ENCODE measurements around the gene CTNNA3. TPM values are rescaled to one million over a fixed set of nuclear protein-coding genes. Genes with fewer than 3 reads are reported as not detected.

The CTNNA3 gene
- polyA plus RNA-seq, 1 experiment, result not detected

DNA sequence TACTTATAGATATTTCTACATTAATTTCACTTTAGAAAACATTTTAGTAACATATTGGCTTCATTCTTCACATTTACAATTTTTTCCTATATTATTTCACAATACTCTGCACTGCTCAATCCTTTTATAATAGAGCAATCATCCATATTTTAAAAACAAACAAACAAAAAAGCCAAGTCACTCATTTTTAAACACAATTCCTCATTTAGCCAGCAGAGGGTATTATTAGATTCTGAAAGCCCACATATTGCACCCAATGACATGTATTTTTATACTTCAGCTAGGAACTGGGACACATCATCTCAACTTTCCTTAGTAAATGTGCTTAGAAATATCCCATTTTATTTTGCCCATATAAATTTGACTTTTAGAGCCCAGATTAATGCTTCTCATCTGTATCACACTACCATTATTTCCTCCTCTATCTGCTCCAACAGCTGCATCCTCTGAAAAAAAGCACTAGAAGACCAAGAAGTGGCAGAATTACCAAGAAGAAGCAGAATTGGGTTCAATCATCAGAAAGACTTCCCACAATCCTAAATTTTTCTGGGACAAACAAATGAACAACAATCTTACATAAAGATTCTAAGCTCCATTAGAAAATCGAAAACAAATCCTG is 29.5 kb downstream of the CTNNA3 start:
- Histone ChIP-seq H3K36me3 (ENCODE audit: control insufficient read depth, insufficient read depth, low read length) (no peaks in the 10 kb centered on the region), H3K27me3 (ENCODE audit: control insufficient read depth, insufficient read depth, low read length) (no peaks in the 10 kb centered on the region), H3K4me3 (ENCODE audit: low read depth, low read length) (no peak overlapping the region)
- no peak for DNase-seq (ENCODE audit: low read depth)
- TF ChIP-seq, protein P1, sequence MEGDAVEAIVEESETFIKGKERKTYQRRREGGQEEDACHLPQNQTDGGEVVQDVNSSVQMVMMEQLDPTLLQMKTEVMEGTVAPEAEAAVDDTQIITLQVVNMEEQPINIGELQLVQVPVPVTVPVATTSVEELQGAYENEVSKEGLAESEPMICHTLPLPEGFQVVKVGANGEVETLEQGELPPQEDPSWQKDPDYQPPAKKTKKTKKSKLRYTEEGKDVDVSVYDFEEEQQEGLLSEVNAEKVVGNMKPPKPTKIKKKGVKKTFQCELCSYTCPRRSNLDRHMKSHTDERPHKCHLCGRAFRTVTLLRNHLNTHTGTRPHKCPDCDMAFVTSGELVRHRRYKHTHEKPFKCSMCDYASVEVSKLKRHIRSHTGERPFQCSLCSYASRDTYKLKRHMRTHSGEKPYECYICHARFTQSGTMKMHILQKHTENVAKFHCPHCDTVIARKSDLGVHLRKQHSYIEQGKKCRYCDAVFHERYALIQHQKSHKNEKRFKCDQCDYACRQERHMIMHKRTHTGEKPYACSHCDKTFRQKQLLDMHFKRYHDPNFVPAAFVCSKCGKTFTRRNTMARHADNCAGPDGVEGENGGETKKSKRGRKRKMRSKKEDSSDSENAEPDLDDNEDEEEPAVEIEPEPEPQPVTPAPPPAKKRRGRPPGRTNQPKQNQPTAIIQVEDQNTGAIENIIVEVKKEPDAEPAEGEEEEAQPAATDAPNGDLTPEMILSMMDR (IDR thresholded peaks at IDR 0.05; ENCODE audit: insufficient read depth, low read depth, low read length), result peak; percentile 44
- ChIA-PET CTCF (interaction anchor here (1.3 to 2.5 kb wide), 3 partner anchors 31 to 113 kb away, joined by 3 to 12 read pairs (median 4); no protein-coding TSS in a partner anchor), POLR2A (no interaction called here)

DNA sequence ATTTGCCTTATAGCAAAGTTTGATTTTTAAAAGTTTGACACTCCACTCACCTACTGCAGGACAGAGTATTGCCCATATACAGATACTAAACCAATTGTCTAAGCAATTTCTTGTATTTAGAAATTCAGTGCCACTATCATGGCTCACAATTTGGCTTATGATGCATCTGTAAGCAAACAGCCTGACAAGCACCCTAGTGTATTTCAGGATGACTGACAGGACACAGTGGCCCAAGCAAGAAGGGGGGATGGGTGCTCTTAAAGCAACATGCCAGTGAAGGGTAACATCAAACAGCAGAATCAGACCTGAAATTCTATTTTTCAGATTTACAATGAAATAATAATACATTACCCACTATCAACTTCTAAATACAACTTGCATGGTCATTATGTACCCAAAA is 30.5 kb downstream of the CTNNA3 start:
- no peak for DNase-seq (ENCODE audit: low read depth)
- CTCF ChIA-PET, result interaction anchor here (0.7 to 2.5 kb wide), 2 partner anchors 114 to 128 kb away, joined by 3 to 12 read pairs; no protein-coding TSS in a partner anchor
- TF ChIP-seq, protein P1 (IDR thresholded peaks at IDR 0.05; ENCODE audit: insufficient read depth, low read depth, low read length), result no peak
- Histone ChIP-seq H3K4me3 (ENCODE audit: low read depth, low read length) (no peak overlapping the region), H3K27me3 (ENCODE audit: control insufficient read depth, insufficient read depth, low read length) (no peaks in the 10 kb centered on the region), H3K36me3 (ENCODE audit: control insufficient read depth, insufficient read depth, low read length) (no peaks in the 10 kb centered on the region)
- POLR2A ChIA-PET, result no interaction called here

DNA sequence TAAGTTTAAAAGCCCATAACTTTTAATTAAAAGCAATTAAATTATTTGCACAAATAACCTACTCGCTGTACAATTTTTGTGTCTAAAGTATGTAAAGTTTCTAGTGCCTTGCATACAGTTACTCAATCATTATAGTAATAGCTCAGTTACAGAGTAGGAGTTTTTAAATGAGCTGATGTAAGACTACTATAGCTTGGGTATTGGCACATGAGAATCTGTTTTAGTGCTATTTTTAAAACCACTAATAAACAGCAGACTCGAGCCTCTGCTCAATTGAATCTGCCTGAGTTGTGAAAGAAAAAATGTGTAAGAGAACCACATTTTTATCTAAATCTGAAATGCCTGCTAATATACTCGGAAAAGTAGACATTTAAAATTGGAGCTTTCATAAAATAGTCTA is 31.1 kb downstream of the CTNNA3 start:
- Histone ChIP-seq H3K36me3 (ENCODE audit: control insufficient read depth, insufficient read depth, low read length) (no peaks in the 10 kb centered on the region), H3K4me3 (ENCODE audit: low read depth, low read length) (no peak overlapping the region), H3K27me3 (ENCODE audit: control insufficient read depth, insufficient read depth, low read length) (no peaks in the 10 kb centered on the region)
- ChIA-PET CTCF (interaction anchor here (0.7 kb wide), 1 partner anchor 127 kb away, joined by 3 read pairs; no protein-coding TSS in a partner anchor), POLR2A (no interaction called here)
- TF ChIP-seq, protein P1 (IDR thresholded peaks at IDR 0.05; ENCODE audit: insufficient read depth, low read depth, low read length), result no peak
- DNase-seq (ENCODE audit: low read depth), result no peak

DNA sequence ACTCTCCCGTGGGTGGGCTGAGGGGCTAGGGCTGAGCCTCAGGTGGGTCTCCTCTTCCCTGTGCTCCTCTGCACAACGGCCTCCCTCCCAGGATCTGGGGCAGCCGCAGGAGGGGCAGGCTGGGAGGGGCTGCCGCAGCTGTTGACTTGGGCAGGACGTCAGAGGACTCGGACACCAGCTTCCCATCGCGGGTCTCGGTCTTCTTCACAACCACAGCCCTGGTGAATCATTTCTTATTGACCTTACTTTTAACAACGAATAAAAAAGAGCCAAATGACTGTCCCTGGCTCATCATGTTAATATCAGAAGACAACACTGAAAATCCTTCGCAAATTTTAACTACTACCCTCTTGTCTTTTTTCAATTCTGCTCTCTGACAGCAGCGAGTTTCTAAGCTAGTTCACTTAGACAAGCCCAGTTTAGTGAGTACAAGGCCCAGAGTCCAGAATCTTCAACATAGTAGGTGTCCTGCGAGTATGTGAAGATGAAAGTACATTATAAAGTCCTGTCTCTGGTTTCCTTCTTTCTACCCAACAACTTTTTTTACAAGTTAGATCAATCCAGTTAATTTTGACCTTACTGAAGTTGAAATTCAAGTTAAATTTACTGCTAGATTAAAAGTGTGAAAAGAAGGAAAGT is 32.4 kb downstream of the CTNNA3 start:
- TF ChIP-seq, protein P1 (IDR thresholded peaks at IDR 0.05; ENCODE audit: insufficient read depth, low read depth, low read length), result no peak
- H3K27me3 ChIP-seq (ENCODE audit: control insufficient read depth, insufficient read depth, low read length), result no peaks in the 10 kb centered on the region
- no peak overlapping the region for H3K4me3 ChIP-seq (ENCODE audit: low read depth, low read length)
- CTCF ChIA-PET, result interaction anchor here (0.9 to 1.7 kb wide), 3 partner anchors 14 to 125 kb away, joined by 3 to 7 read pairs (median 3); no protein-coding TSS in a partner anchor
- POLR2A ChIA-PET, result no interaction called here
- no peaks in the 10 kb centered on the region for H3K36me3 ChIP-seq (ENCODE audit: control insufficient read depth, insufficient read depth, low read length)
- no peak for DNase-seq (ENCODE audit: low read depth)

DNA sequence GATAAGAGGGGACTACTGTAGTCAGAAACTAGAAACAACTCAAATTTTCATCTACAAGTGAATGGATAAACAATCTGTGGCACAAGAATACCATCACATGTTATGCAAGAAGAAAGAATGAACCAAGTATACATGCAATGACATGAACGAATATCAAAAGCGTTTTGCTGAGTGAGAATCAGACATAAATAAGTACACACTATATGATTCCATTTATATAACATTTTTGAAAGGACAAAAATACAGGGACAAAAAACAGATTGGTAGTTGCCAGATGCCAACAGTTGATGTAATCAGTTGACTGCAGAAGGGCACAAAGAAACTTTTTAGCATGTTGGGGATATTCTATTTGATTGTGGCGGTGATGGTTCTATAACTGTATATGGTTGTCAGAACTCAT is 33.6 kb downstream of the CTNNA3 start:
- CTCF ChIA-PET, result interaction anchor here (0.6 to 2.3 kb wide), 2 partner anchors 118 to 286 kb away, joined by 3 to 8 read pairs; no protein-coding TSS in a partner anchor
- H3K27me3 ChIP-seq (ENCODE audit: control insufficient read depth, insufficient read depth, low read length), result peaks cover 2% of the 10 kb centered on the region
- TF ChIP-seq, protein P1 (IDR thresholded peaks at IDR 0.05; ENCODE audit: insufficient read depth, low read depth, low read length), result no peak
- DNase-seq (ENCODE audit: low read depth), result no peak
- no peak overlapping the region for H3K4me3 ChIP-seq (ENCODE audit: low read depth, low read length)
- no peaks in the 10 kb centered on the region for H3K36me3 ChIP-seq (ENCODE audit: control insufficient read depth, insufficient read depth, low read length)
- POLR2A ChIA-PET, result no interaction called here

All from BJ (cell line).